Stimulated activated CD8-positive, alpha-beta memory T cell treated with anti-CD3 and anti-CD28 coated beads, Interleukin-4, amount 100 ng/mL, for 4 hours (primary cell): ENCODE results near the gene LRRC32.

ENCODE experiments used
- DNase-seq, 2 donors: peaks; one replicate each; pipeline ENCODE4 v3.0.0-alpha.2; 2020; ENCODE audit warnings: low read depth in 2 of 2, low spot score in 1 of 2

The LRRC32 gene

GRCh38 chr11:76682106-76682505, 11.6 kb upstream of the LRRC32 start:
- no peak for DNase-seq

GRCh38 chr11:76680518-76681425, 10.2 kb upstream of the LRRC32 start:
- DNase-seq, result peak in 1 of 2 donors; percentile 24

- no peak for DNase-seq
Observed at GRCh38 chr11:76678321-76678720, 7.8 kb upstream of the LRRC32 start.

GRCh38 chr11:76677458-76677765, 6.9 kb upstream of the LRRC32 start:
- DNase-seq, result no peak

- DNase-seq, result no peak
Observed at GRCh38 chr11:76676636-76677457, 6.3 kb upstream of the LRRC32 start.

- DNase-seq, result no peak
Observed at GRCh38 chr11:76674517-76675400, 4.2 kb upstream of the LRRC32 start.

GRCh38 chr11:76673176-76674142, 2.9 kb upstream of the LRRC32 start:
- DNase-seq, result no peak

- DNase-seq, result peak; percentile 22 to 44
Observed at GRCh38 chr11:76672431-76673175, 2.1 kb upstream of the LRRC32 start.

- DNase-seq, result no peak
Observed at GRCh38 chr11:76671626-76672309, 1.2 kb upstream of the LRRC32 start.

GRCh38 chr11:76671237-76671592, 668 bp upstream of the LRRC32 start:
- DNase-seq, result no peak

- no peak for DNase-seq
Observed at GRCh38 chr11:76669901-76670484, 554 bp downstream of the LRRC32 start.

GRCh38 chr11:76668362-76669155, 2.0 kb downstream of the LRRC32 start:
- DNase-seq, result no peak

GRCh38 chr11:76667856-76668255, 2.7 kb downstream of the LRRC32 start:
- DNase-seq, result no peak

- DNase-seq, result no peak
Observed at GRCh38 chr11:76667271-76667818, 3.2 kb downstream of the LRRC32 start.

- DNase-seq, result no peak
Observed at GRCh38 chr11:76666830-76667229, 3.7 kb downstream of the LRRC32 start.

GRCh38 chr11:76666408-76666807, 4.1 kb downstream of the LRRC32 start:
- no peak for DNase-seq

- no peak for DNase-seq
Observed at GRCh38 chr11:76665921-76666351, 4.6 kb downstream of the LRRC32 start.
